ENCODE results near the gene RTN1. TPM values are rescaled to one million over a fixed set of nuclear protein-coding genes. Genes with fewer than 3 reads are reported as not detected.

Gene RTN1
- total RNA-seq, 2 experiments from 2014 or later, result not detected

GRCh38 chr14:59829469-59830337 lies 40.9 kb downstream of the RTN1 start:
- Histone ChIP-seq H3K4me1 (ENCODE audit: insufficient read depth, low read length, poor library complexity, severe bottlenecking) (no peaks in the 10 kb centered on the region), H2AFZ (ENCODE audit: low read length) (no peak overlapping the region), H3K4me3 (ENCODE audit: low read depth, low read length, poor library complexity, severe bottlenecking) (no peak overlapping the region), H3K9me3 (ENCODE audit: low read length) (no peaks in the 10 kb centered on the region), H4K20me1 (ENCODE audit: insufficient read depth, low read length) (no peaks in the 10 kb centered on the region), H3K4me2 (ENCODE audit: low read length) (no peak overlapping the region), H3K36me3 (ENCODE audit: insufficient read depth, low read length) (no peaks in the 10 kb centered on the region), H3K27ac (ENCODE audit: low read depth, low read length, poor library complexity, severe bottlenecking) (no peak overlapping the region), H3K79me2 (ENCODE audit: insufficient read depth, low read depth, low read length) (no peaks in the 10 kb centered on the region), H3K9me2 (ENCODE audit: insufficient read depth, low read length) (no peaks in the 10 kb centered on the region)
- intact Hi-C loops (cut with micrococcal nuclease; ENCODE audit: unreplicated experiment), result no loop called here
- ChIA-PET CTCF (ENCODE audit: unreplicated experiment) (no interaction called here), POLR2A (no interaction called here)
- no TSS peak for BruUV-seq (replicated peaks)
- no peak for DNase-seq (ENCODE audit: low spot score)
- TF ChIP-seq, protein P1, sequence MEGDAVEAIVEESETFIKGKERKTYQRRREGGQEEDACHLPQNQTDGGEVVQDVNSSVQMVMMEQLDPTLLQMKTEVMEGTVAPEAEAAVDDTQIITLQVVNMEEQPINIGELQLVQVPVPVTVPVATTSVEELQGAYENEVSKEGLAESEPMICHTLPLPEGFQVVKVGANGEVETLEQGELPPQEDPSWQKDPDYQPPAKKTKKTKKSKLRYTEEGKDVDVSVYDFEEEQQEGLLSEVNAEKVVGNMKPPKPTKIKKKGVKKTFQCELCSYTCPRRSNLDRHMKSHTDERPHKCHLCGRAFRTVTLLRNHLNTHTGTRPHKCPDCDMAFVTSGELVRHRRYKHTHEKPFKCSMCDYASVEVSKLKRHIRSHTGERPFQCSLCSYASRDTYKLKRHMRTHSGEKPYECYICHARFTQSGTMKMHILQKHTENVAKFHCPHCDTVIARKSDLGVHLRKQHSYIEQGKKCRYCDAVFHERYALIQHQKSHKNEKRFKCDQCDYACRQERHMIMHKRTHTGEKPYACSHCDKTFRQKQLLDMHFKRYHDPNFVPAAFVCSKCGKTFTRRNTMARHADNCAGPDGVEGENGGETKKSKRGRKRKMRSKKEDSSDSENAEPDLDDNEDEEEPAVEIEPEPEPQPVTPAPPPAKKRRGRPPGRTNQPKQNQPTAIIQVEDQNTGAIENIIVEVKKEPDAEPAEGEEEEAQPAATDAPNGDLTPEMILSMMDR (conservative IDR thresholded peaks at IDR 0.05; ENCODE audit: low read length), result no peak
- TF ChIP-seq EZH2phosphoT487 (IDR thresholded peaks at IDR 0.05; ENCODE audit: borderline replicate concordance, low read depth, low read length), result no peak

- no TSS peak for BruUV-seq (replicated peaks)
- no peak overlapping the region for H3K4me2 ChIP-seq (ENCODE audit: low read length)
- H3K36me3 ChIP-seq (ENCODE audit: insufficient read depth, low read length), result no peaks in the 10 kb centered on the region
- H3K4me3 ChIP-seq (ENCODE audit: low read depth, low read length, poor library complexity, severe bottlenecking), result no peak overlapping the region
- no peaks in the 10 kb centered on the region for H3K9me3 ChIP-seq (ENCODE audit: low read length)
- H3K79me2 ChIP-seq (ENCODE audit: insufficient read depth, low read depth, low read length), result no peaks in the 10 kb centered on the region
- ChIA-PET POLR2A (interaction anchor here (0.5 to 0.6 kb wide), 2 partner anchors 62 to 382 kb away, joined by 3 to 6 read pairs; no protein-coding TSS in a partner anchor), CTCF (ENCODE audit: unreplicated experiment) (no interaction called here)
- no peak overlapping the region for H3K27ac ChIP-seq (ENCODE audit: low read depth, low read length, poor library complexity, severe bottlenecking)
- no peak for TF ChIP-seq EZH2phosphoT487 (IDR thresholded peaks at IDR 0.05; ENCODE audit: borderline replicate concordance, low read depth, low read length)
- TF ChIP-seq, protein P1 (conservative IDR thresholded peaks at IDR 0.05; ENCODE audit: low read length), result no peak
- H4K20me1 ChIP-seq (ENCODE audit: insufficient read depth, low read length), result no peaks in the 10 kb centered on the region
- H3K9me2 ChIP-seq (ENCODE audit: insufficient read depth, low read length), result no peaks in the 10 kb centered on the region
- H2AFZ ChIP-seq (ENCODE audit: low read length), result no peak overlapping the region
- DNase-seq (ENCODE audit: low spot score), result no peak
- intact Hi-C loops (cut with micrococcal nuclease; ENCODE audit: unreplicated experiment), result no loop called here
- H3K4me1 ChIP-seq (ENCODE audit: insufficient read depth, low read length, poor library complexity, severe bottlenecking), result no peaks in the 10 kb centered on the region
Observed at GRCh38 chr14:59828276-59828675, 42.3 kb downstream of the RTN1 start.

DNA sequence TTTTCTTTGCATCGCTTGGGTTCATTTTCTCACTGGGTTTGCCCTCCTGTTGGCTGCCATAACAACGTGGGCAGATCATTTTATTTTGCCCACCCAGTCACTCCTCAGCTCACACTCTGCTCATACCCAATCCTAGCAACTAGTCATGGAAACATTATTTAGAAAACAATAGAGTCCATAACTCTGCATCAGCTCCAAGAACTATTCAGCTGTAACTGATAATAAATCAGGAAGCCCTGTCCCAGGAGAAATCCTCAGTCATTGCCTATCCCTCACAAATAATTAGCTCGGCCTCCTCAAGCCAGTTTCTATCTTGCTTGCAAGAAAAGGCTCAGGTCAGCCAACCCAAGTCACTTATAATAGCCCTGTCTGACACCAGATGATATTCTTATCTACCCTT lies 43.2 kb downstream of the RTN1 start:
- no peaks in the 10 kb centered on the region for H4K20me1 ChIP-seq (ENCODE audit: insufficient read depth, low read length)
- H3K79me2 ChIP-seq (ENCODE audit: insufficient read depth, low read depth, low read length), result no peaks in the 10 kb centered on the region
- no peak overlapping the region for H3K4me3 ChIP-seq (ENCODE audit: low read depth, low read length, poor library complexity, severe bottlenecking)
- CTCF ChIA-PET (ENCODE audit: unreplicated experiment), result no interaction called here
- no peak overlapping the region for H3K4me2 ChIP-seq (ENCODE audit: low read length)
- no peaks in the 10 kb centered on the region for H3K4me1 ChIP-seq (ENCODE audit: insufficient read depth, low read length, poor library complexity, severe bottlenecking)
- intact Hi-C loops (cut with micrococcal nuclease; ENCODE audit: unreplicated experiment), result no loop called here
- POLR2A ChIA-PET, result interaction anchor here (0.6 kb wide), 1 partner anchor 23 kb away, joined by 4 read pairs; no protein-coding TSS in a partner anchor
- no peaks in the 10 kb centered on the region for H3K9me3 ChIP-seq (ENCODE audit: low read length)
- no peak for DNase-seq (ENCODE audit: low spot score)
- TF ChIP-seq, protein P1 (conservative IDR thresholded peaks at IDR 0.05; ENCODE audit: low read length), result no peak
- no peak for TF ChIP-seq EZH2phosphoT487 (IDR thresholded peaks at IDR 0.05; ENCODE audit: borderline replicate concordance, low read depth, low read length)
- no TSS peak for BruUV-seq (replicated peaks)
- no peaks in the 10 kb centered on the region for H3K36me3 ChIP-seq (ENCODE audit: insufficient read depth, low read length)
- H3K9me2 ChIP-seq (ENCODE audit: insufficient read depth, low read length), result no peaks in the 10 kb centered on the region
- H3K27ac ChIP-seq (ENCODE audit: low read depth, low read length, poor library complexity, severe bottlenecking), result no peak overlapping the region
- no peak overlapping the region for H2AFZ ChIP-seq (ENCODE audit: low read length)
